ENCODE results near the gene BCDIN3D.
"Not testable (repeated sequence)": the region's sequence is repeated elsewhere in the genome, so short reads cannot be mapped to it uniquely, and the experiment has no call there.

Gene BCDIN3D

DNA sequence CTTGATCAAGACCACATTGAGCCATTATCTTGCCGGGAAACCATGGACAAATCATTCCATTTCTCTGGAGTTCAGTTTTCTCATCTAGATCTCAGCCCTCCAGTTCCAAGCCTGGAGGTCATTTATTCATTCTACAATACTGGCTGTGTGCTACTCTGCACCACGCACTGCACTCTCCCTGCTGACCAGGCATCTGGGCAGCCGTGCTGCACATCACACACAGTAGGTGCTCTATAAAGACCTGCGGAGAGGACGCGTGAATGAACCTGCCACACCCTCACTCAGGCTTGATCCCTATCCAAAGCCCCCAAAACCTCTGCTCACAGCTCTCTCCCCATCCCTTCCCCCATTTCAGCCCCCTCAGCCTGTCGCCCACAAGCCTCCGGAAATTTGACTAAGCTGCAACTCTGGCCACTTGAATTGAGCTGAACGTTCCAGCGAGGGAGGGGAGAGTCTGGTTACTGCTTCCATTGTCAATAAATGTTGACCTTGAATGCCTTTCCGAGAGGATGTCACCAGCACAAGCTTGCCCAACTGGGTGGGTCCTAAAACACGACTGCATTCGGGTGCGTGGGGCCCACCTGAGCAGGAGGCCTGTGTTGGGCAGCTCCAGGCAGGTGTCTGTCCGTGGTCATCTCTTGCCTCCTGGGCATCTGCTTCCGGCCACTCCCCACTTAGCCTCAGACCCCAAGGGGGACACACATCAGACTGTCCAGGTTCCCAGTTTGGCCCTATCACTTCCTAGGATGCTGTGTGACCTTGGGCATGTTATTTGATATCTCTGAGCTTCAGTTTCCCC, 43.0 kb upstream of the BCDIN3D start:
- H3K4me1 ChIP-seq (ENCODE audit: control insufficient read depth, insufficient read depth, low read length, unreplicated experiment) = no peaks in the 10 kb centered on the region
- no peaks in the 10 kb centered on the region for H3K36me3 ChIP-seq (ENCODE audit: insufficient read depth, low read length)
- no peak overlapping the region for H2AFZ ChIP-seq (ENCODE audit: low read length, unreplicated experiment)
- no peaks in the 10 kb centered on the region for H3K79me2 ChIP-seq (ENCODE audit: control insufficient read depth, insufficient read depth, low read length, unreplicated experiment)
- no peak overlapping the region for H3K4me3 ChIP-seq (ENCODE audit: low read depth, low read length)
- H3K27ac ChIP-seq (ENCODE audit: low read depth, low read length) = no peak overlapping the region
- H3K27me3 ChIP-seq (ENCODE audit: insufficient read depth, low read length) = no peaks in the 10 kb centered on the region

DNA sequence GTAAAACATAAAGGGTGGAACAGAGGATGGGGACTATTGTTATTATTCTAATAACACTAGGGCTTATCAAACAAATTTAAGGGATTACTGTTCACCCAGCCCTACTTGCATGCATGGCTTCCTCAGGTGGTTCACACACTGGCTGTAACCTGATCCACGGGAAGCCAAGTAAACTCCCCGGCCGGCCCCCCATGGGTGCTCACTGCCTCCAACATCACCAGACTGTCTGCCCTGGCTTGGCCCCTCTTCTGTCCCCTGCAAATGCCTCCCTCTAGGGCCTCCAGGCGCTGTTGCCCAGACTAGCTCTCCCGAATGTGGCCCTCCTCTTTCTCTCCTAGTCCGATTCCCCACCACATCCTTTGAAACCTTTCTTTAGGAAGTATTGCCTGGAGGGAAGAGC, 42.2 kb upstream of the BCDIN3D start:
- no peaks in the 10 kb centered on the region for H3K79me2 ChIP-seq (ENCODE audit: control insufficient read depth, insufficient read depth, low read length, unreplicated experiment)
- no peaks in the 10 kb centered on the region for H3K4me1 ChIP-seq (ENCODE audit: control insufficient read depth, insufficient read depth, low read length, unreplicated experiment)
- no peak overlapping the region for H3K4me3 ChIP-seq (ENCODE audit: low read depth, low read length)
- no peak overlapping the region for H2AFZ ChIP-seq (ENCODE audit: low read length, unreplicated experiment)
- H3K27me3 ChIP-seq (ENCODE audit: insufficient read depth, low read length) = no peaks in the 10 kb centered on the region
- H3K36me3 ChIP-seq (ENCODE audit: insufficient read depth, low read length) = no peaks in the 10 kb centered on the region
- no peak overlapping the region for H3K27ac ChIP-seq (ENCODE audit: low read depth, low read length)

- no peaks in the 10 kb centered on the region for H3K36me3 ChIP-seq (ENCODE audit: insufficient read depth, low read length)
- no peaks in the 10 kb centered on the region for H3K4me1 ChIP-seq (ENCODE audit: control insufficient read depth, insufficient read depth, low read length, unreplicated experiment)
- H3K27me3 ChIP-seq (ENCODE audit: insufficient read depth, low read length) = no peaks in the 10 kb centered on the region
- no peak overlapping the region for H3K4me3 ChIP-seq (ENCODE audit: low read depth, low read length)
- no peaks in the 10 kb centered on the region for H3K79me2 ChIP-seq (ENCODE audit: control insufficient read depth, insufficient read depth, low read length, unreplicated experiment)
- no peak overlapping the region for H2AFZ ChIP-seq (ENCODE audit: low read length, unreplicated experiment)
- no peak overlapping the region for H3K27ac ChIP-seq (ENCODE audit: low read depth, low read length)
Measured at GRCh38 chr12:49882851-49883464, 40.1 kb upstream of the BCDIN3D start.

DNA sequence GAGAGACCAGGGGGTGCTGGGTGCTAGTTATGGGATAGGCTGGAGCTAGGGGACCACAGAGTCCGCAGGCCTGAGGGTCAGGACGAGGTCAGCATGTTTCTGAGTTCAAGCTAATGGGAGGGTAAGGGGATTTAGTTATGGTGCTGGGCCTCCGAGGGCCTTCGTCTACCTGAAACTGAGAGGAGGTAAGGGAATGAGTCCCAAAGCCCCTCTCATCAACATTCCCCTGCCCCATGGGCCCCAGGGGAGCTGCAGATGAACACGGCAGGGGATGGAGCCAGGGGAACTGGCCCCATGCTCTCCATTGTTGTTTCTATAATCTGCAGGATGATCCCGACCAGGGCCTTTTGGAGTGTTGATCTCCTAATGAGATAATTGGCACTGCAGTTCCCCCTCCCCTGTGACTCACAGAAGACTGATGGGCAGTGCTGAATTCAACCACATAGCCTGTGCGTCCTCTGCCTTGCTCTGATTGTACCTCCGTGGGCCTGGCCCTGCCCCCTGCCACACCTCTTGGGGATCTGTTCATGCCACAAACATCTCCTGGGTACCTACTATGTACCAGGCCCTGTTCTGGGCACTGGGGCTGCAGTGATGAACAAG, 39.4 kb upstream of the BCDIN3D start:
- Histone ChIP-seq H2AFZ (ENCODE audit: low read length, unreplicated experiment) (no peak overlapping the region), H3K4me3 (ENCODE audit: low read depth, low read length) (no peak overlapping the region), H3K4me1 (ENCODE audit: control insufficient read depth, insufficient read depth, low read length, unreplicated experiment) (no peaks in the 10 kb centered on the region), H3K27me3 (ENCODE audit: insufficient read depth, low read length) (no peaks in the 10 kb centered on the region), H3K36me3 (ENCODE audit: insufficient read depth, low read length) (no peaks in the 10 kb centered on the region), H3K27ac (ENCODE audit: low read depth, low read length) (no peak overlapping the region), H3K79me2 (ENCODE audit: control insufficient read depth, insufficient read depth, low read length, unreplicated experiment) (no peaks in the 10 kb centered on the region)

GRCh38 chr12:49881415-49882247, 38.7 kb upstream of the BCDIN3D start:
- H3K27ac ChIP-seq (ENCODE audit: low read depth, low read length) = no peak overlapping the region
- H3K36me3 ChIP-seq (ENCODE audit: insufficient read depth, low read length) = no peaks in the 10 kb centered on the region
- no peak overlapping the region for H3K4me3 ChIP-seq (ENCODE audit: low read depth, low read length)
- H3K79me2 ChIP-seq (ENCODE audit: control insufficient read depth, insufficient read depth, low read length, unreplicated experiment) = no peaks in the 10 kb centered on the region
- no peaks in the 10 kb centered on the region for H3K4me1 ChIP-seq (ENCODE audit: control insufficient read depth, insufficient read depth, low read length, unreplicated experiment)
- H3K27me3 ChIP-seq (ENCODE audit: insufficient read depth, low read length) = no peaks in the 10 kb centered on the region
- no peak overlapping the region for H2AFZ ChIP-seq (ENCODE audit: low read length, unreplicated experiment)

DNA sequence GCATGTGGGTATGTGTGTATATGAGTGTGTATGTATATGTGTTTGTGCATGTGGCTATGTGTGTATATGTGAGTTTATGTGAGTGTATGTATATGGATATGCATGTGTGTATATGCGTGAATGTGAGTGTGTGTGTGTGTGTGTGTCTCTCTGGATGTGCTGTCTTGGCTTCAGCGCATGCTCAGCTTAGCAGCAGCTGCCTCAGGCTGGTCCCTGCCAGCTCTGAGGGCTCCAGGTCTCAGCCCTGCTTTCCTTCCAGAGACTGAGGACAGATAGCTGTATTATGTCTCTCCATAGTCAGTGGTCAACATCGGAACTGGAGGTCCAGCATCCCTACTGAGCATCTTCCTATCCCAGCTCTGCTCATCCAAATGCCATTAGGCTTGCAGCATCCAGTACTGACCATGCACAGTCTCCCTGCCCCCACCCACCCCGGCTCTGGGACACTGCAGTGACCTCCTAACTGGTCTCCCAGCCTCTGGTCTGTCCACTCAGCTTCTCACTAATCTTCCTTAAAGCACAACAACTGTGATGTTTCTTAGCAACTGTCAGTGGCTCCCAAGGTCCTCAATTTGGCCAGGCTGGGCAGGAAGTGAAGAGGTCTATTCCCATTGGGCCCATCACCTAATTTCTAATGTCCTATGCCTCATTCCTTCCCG, 38.0 kb upstream of the BCDIN3D start:
- no peaks in the 10 kb centered on the region for H3K27me3 ChIP-seq (ENCODE audit: insufficient read depth, low read length)
- H3K4me3 ChIP-seq (ENCODE audit: low read depth, low read length) = no peak overlapping the region
- no peaks in the 10 kb centered on the region for H3K79me2 ChIP-seq (ENCODE audit: control insufficient read depth, insufficient read depth, low read length, unreplicated experiment)
- H2AFZ ChIP-seq (ENCODE audit: low read length, unreplicated experiment) = no peak overlapping the region
- no peaks in the 10 kb centered on the region for H3K36me3 ChIP-seq (ENCODE audit: insufficient read depth, low read length)
- no peak overlapping the region for H3K27ac ChIP-seq (ENCODE audit: low read depth, low read length)
- no peaks in the 10 kb centered on the region for H3K4me1 ChIP-seq (ENCODE audit: control insufficient read depth, insufficient read depth, low read length, unreplicated experiment)

GRCh38 chr12:49879065-49879464, 36.2 kb upstream of the BCDIN3D start:
- H3K27me3 ChIP-seq (ENCODE audit: insufficient read depth, low read length); H3K79me2 ChIP-seq (ENCODE audit: control insufficient read depth, insufficient read depth, low read length, unreplicated experiment); H2AFZ ChIP-seq (ENCODE audit: low read length, unreplicated experiment): not testable (repeated sequence)

GRCh38 chr12:49878021-49878420, 35.1 kb upstream of the BCDIN3D start:
- Histone ChIP-seq H3K79me2 (ENCODE audit: control insufficient read depth, insufficient read depth, low read length, unreplicated experiment) (no peaks in the 10 kb centered on the region), H3K27ac (ENCODE audit: low read depth, low read length) (no peak overlapping the region), H2AFZ (ENCODE audit: low read length, unreplicated experiment) (no peak overlapping the region), H3K36me3 (ENCODE audit: insufficient read depth, low read length) (no peaks in the 10 kb centered on the region), H3K4me3 (ENCODE audit: low read depth, low read length) (no peak overlapping the region), H3K4me1 (ENCODE audit: control insufficient read depth, insufficient read depth, low read length, unreplicated experiment) (no peaks in the 10 kb centered on the region), H3K27me3 (ENCODE audit: insufficient read depth, low read length) (no peaks in the 10 kb centered on the region)

More at GRCh38 chr12:49879065-49879464, 36.2 kb upstream of the BCDIN3D start:
- H3K36me3 ChIP-seq (ENCODE audit: insufficient read depth, low read length); H3K27ac ChIP-seq (ENCODE audit: low read depth, low read length); H3K4me3 ChIP-seq (ENCODE audit: low read depth, low read length); H3K4me1 ChIP-seq (ENCODE audit: control insufficient read depth, insufficient read depth, low read length, unreplicated experiment): not testable (repeated sequence)

- H2AFZ ChIP-seq (ENCODE audit: low read length, unreplicated experiment) = no peak overlapping the region
- H3K27ac ChIP-seq (ENCODE audit: low read depth, low read length) = no peak overlapping the region
- H3K79me2 ChIP-seq (ENCODE audit: control insufficient read depth, insufficient read depth, low read length, unreplicated experiment) = no peaks in the 10 kb centered on the region
- H3K4me1 ChIP-seq (ENCODE audit: control insufficient read depth, insufficient read depth, low read length, unreplicated experiment) = no peaks in the 10 kb centered on the region
- H3K4me3 ChIP-seq (ENCODE audit: low read depth, low read length) = no peak overlapping the region
- H3K27me3 ChIP-seq (ENCODE audit: insufficient read depth, low read length) = no peaks in the 10 kb centered on the region
- no peaks in the 10 kb centered on the region for H3K36me3 ChIP-seq (ENCODE audit: insufficient read depth, low read length)
Measured at GRCh38 chr12:49877066-49877465, 34.2 kb upstream of the BCDIN3D start.

GRCh38 chr12:49876070-49876469, 33.2 kb upstream of the BCDIN3D start:
- Histone ChIP-seq H3K4me1 (ENCODE audit: control insufficient read depth, insufficient read depth, low read length, unreplicated experiment) (no peaks in the 10 kb centered on the region), H3K27ac (ENCODE audit: low read depth, low read length) (no peak overlapping the region), H3K36me3 (ENCODE audit: insufficient read depth, low read length) (no peaks in the 10 kb centered on the region), H2AFZ (ENCODE audit: low read length, unreplicated experiment) (no peak overlapping the region), H3K79me2 (ENCODE audit: control insufficient read depth, insufficient read depth, low read length, unreplicated experiment) (no peaks in the 10 kb centered on the region), H3K27me3 (ENCODE audit: insufficient read depth, low read length) (no peaks in the 10 kb centered on the region), H3K4me3 (ENCODE audit: low read depth, low read length) (no peak overlapping the region)
